OCI-LY1 (cell line): ENCODE measurements around the gene AJAP1.

ENCODE experiments used
- H2AFZ ChIP-seq: fragments of 200-600 bp; sonication (generic), shearing (Covaris generic); 2 replicates; pipeline ENCODE4 v1.6.0; 2014; ENCODE audit warnings: antibody characterized with exemption, mild to moderate bottlenecking, low read length
- H3F3A ChIP-seq: fragments of 200-600 bp; sonication (generic), shearing (Covaris generic); 2 replicates; pipeline ENCODE4 v1.6.0; 2014; ENCODE audit warnings: mild to moderate bottlenecking, antibody characterized with exemption, low read length, moderate library complexity; ENCODE audit not compliant: insufficient read depth
- H3K27ac ChIP-seq: fragments of 200-600 bp; sonication (generic); 2 replicates; pipeline ENCODE4 v1.5.1; 2014; ENCODE audit warnings: low read length, mixed run types, mild to moderate bottlenecking, low read depth; ENCODE audit not compliant: poor library complexity, severe bottlenecking
- H3K27me3 ChIP-seq: fragments of 200-600 bp; sonication (generic); 2 replicates; pipeline ENCODE4 v1.6.0; 2014; ENCODE audit warnings: antibody characterized with exemption, mild to moderate bottlenecking, low read length, moderate library complexity; ENCODE audit not compliant: insufficient read depth
- H3K36me3 ChIP-seq: fragments of 200-600 bp; sonication (generic); 2 replicates; pipeline ENCODE4 v1.6.1; 2014; ENCODE audit warnings: mild to moderate bottlenecking, antibody characterized with exemption, low read length, moderate library complexity, mixed read lengths; ENCODE audit not compliant: insufficient read depth
- H3K4me1 ChIP-seq: fragments of 200-600 bp; sonication (generic); 2 replicates; pipeline ENCODE4 v1.5.1; 2014; ENCODE audit warnings: mild to moderate bottlenecking, low read length, moderate library complexity; ENCODE audit not compliant: insufficient read depth, severe bottlenecking
- H3K4me2 ChIP-seq: fragments of 200-600 bp; sonication (generic), shearing (Covaris generic); 2 replicates; pipeline ENCODE4 v1.6.1; 2014; ENCODE audit warnings: low read length
- H3K4me3 ChIP-seq: fragments of 200-600 bp; sonication (generic); 2 replicates; pipeline ENCODE4 v1.5.1; 2014; ENCODE audit warnings: low read length, low read depth, mild to moderate bottlenecking, mixed read lengths; ENCODE audit not compliant: poor library complexity, severe bottlenecking
- H3K79me2 ChIP-seq: fragments of 200-600 bp; shearing (Covaris generic); 2 replicates; pipeline ENCODE4 v1.6.1; 2016; ENCODE audit warnings: mixed run types, low read length, mixed read lengths; ENCODE audit not compliant: insufficient read depth
- H3K9ac ChIP-seq: fragments of 200-600 bp; sonication (generic), shearing (Covaris generic); 2 replicates; pipeline ENCODE4 v1.6.1; 2014; ENCODE audit warnings: mild to moderate bottlenecking, low read length, mixed read lengths
- H3K9me2 ChIP-seq: fragments of 200-600 bp; sonication (generic), shearing (Covaris generic); 2 replicates; pipeline ENCODE4 v1.6.1; 2014; ENCODE audit warnings: low read depth, mild to moderate bottlenecking, low read length, mixed read lengths
- H3K9me3 ChIP-seq: fragments of 200-600 bp; shearing (Covaris generic); 2 replicates; pipeline ENCODE4 v1.6.1; 2014; ENCODE audit warnings: low read length, mixed read lengths
- H4K20me1 ChIP-seq: fragments of 200-600 bp; sonication (generic), shearing (Covaris generic); 2 replicates; pipeline ENCODE4 v1.6.0; 2016; ENCODE audit warnings: mild to moderate bottlenecking, low read length; ENCODE audit not compliant: insufficient read depth
- EZH2 ChIP-seq: fragments of 200-600 bp; sonication (generic), shearing (Covaris generic); IDR thresholded peaks from 2 replicates; pipeline ENCODE4 v1.8.0; 2017; ENCODE audit warnings: borderline replicate concordance, mixed run types, mild to moderate bottlenecking, antibody characterized with exemption, low read length, moderate library complexity, mixed read lengths
- TF ChIP-seq, protein P1 (sequence below): fragments of 200-600 bp; sonication (generic), shearing (Covaris generic); IDR thresholded peaks from 2 replicates; pipeline ENCODE4 v1.5.1; 2017; ENCODE audit warnings: mild to moderate bottlenecking, antibody characterized with exemption, low read length, moderate library complexity, mixed read lengths

Gene AJAP1

DNA sequence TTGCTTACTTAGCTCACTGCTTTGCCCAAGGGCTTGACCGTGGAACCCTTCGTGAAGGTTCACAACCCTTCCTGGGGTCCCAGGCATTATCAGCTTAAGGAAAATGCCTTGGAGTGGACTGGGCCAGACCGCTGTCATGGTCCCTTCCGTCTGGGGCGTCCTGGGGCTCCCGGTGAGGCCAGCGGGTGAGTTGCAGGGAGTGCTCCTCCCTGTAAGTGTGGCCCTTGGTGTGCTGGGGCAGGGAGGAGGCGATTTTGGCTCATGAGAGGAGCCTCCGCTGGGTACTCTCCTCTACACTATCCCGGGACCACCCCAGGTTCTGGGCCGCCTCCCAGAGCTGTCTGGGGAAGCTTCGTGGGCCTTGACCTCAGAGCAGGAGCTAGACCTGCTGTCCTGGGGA, 48.1 kb downstream of the AJAP1 start:
- H2AFZ ChIP-seq, result no peak overlapping the region
- no peaks in the 10 kb centered on the region for H3K36me3 ChIP-seq
- H3F3A ChIP-seq, result no peaks in the 10 kb centered on the region
- no peak overlapping the region for H3K9ac ChIP-seq
- no peak overlapping the region for H3K4me3 ChIP-seq
- no peaks in the 10 kb centered on the region for H4K20me1 ChIP-seq
- no peak for TF ChIP-seq EZH2
- TF ChIP-seq, protein P1, sequence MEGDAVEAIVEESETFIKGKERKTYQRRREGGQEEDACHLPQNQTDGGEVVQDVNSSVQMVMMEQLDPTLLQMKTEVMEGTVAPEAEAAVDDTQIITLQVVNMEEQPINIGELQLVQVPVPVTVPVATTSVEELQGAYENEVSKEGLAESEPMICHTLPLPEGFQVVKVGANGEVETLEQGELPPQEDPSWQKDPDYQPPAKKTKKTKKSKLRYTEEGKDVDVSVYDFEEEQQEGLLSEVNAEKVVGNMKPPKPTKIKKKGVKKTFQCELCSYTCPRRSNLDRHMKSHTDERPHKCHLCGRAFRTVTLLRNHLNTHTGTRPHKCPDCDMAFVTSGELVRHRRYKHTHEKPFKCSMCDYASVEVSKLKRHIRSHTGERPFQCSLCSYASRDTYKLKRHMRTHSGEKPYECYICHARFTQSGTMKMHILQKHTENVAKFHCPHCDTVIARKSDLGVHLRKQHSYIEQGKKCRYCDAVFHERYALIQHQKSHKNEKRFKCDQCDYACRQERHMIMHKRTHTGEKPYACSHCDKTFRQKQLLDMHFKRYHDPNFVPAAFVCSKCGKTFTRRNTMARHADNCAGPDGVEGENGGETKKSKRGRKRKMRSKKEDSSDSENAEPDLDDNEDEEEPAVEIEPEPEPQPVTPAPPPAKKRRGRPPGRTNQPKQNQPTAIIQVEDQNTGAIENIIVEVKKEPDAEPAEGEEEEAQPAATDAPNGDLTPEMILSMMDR, result no peak
- H3K4me1 ChIP-seq, result no peaks in the 10 kb centered on the region
- H3K79me2 ChIP-seq, result no peaks in the 10 kb centered on the region
- H3K27ac ChIP-seq, result no peak overlapping the region
- no peaks in the 10 kb centered on the region for H3K9me3 ChIP-seq
- H3K9me2 ChIP-seq, result no peaks in the 10 kb centered on the region
- H3K27me3 ChIP-seq, result no peaks in the 10 kb centered on the region
- no peak overlapping the region for H3K4me2 ChIP-seq

DNA sequence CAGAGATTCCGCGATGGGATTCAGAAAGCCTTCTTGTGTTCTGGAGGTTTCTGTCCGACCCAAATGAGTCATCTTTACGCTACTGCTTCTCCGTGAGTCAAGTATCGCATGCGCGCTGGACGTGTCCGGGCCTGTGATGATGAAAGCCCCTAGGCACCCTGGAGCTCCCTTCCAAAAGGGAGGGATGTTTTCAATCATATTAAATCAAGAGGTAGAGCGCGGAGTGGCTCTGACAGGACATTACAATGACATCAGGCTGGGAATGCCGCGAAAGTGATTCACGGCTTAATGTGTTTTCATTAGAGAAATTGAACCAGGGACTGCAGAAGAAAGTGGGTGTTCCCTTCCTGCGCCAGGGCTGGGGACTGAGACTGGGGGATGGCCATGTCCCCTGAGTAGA, 48.5 kb downstream of the AJAP1 start:
- H3K36me3 ChIP-seq, result no peaks in the 10 kb centered on the region
- H3K4me3 ChIP-seq, result no peak overlapping the region
- H3K9me3 ChIP-seq, result no peaks in the 10 kb centered on the region
- no peaks in the 10 kb centered on the region for H3K27me3 ChIP-seq
- H3K27ac ChIP-seq, result no peak overlapping the region
- no peaks in the 10 kb centered on the region for H3F3A ChIP-seq
- no peak overlapping the region for H2AFZ ChIP-seq
- TF ChIP-seq EZH2, result no peak
- no peaks in the 10 kb centered on the region for H3K4me1 ChIP-seq
- no peaks in the 10 kb centered on the region for H3K9me2 ChIP-seq
- H3K9ac ChIP-seq, result no peak overlapping the region
- H3K4me2 ChIP-seq, result no peak overlapping the region
- H4K20me1 ChIP-seq, result no peaks in the 10 kb centered on the region
- H3K79me2 ChIP-seq, result no peaks in the 10 kb centered on the region

DNA sequence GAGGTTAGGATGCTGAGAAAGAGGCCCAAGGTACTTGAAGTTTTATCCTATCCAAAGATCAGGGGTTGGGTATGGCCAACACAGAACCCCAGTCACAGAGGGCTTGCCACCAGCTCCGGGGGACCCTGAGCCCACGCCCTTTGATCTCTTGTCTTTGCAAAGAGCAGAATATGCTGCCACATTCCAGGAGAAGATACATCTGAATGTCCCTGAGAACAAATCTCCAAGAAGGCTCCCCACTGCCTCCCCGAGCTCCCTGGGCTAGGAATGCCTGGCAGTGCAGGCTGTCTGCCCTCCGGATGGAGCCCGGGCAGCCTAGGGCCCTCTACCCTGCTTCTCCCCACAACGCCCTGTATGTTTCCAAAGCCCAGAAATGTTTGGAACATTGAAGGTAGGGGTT, 49.2 kb downstream of the AJAP1 start:
- H3K9me2 ChIP-seq, result no peaks in the 10 kb centered on the region
- TF ChIP-seq, protein P1, result no peak
- no peak for TF ChIP-seq EZH2
- H3K27ac ChIP-seq, result no peak overlapping the region
- no peaks in the 10 kb centered on the region for H3K79me2 ChIP-seq
- H3K4me3 ChIP-seq, result no peak overlapping the region
- H4K20me1 ChIP-seq, result no peaks in the 10 kb centered on the region
- no peaks in the 10 kb centered on the region for H3K9me3 ChIP-seq
- H3K4me2 ChIP-seq, result no peak overlapping the region
- no peaks in the 10 kb centered on the region for H3F3A ChIP-seq
- H3K36me3 ChIP-seq, result no peaks in the 10 kb centered on the region
- H2AFZ ChIP-seq, result no peak overlapping the region
- no peaks in the 10 kb centered on the region for H3K4me1 ChIP-seq
- no peak overlapping the region for H3K9ac ChIP-seq
- H3K27me3 ChIP-seq, result no peaks in the 10 kb centered on the region; the same call in 1 of the 2 replicates

DNA sequence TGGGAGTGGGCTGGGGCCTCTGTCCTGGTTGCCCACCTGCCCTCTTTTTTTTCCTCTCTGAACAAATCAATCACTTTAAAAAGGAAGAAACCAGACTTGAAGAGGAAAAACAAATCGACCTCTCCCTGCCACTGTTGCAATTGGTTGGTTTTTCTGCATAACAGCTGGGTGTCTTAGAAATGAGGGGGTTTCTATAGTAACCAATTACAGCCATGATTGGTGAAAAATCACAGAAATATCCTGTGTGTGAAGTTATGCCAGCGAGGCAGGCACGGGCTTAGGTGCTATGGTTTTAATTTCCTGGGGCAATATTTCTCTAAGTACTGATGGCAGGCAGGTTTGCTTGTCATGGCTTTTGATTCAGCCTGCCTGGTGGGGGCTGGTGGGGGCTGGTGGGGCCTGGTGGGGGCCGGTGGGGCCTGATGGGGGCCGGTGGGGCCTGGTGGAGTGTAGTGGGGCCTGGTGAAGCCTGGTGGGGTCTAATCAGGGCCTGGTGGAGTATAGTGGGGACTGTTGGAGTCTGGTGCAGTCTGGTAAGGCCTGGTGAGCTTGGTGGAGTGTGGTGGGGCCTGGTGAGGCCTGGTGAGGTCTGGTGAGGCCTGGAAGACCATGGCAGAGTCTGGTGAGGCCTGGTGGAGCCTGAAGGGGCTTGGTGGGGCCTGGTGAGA, 54.6 kb downstream of the AJAP1 start:
- H3K9me3 ChIP-seq, result no peaks in the 10 kb centered on the region
- TF ChIP-seq EZH2, result no peak
- TF ChIP-seq, protein P1, result no peak

More for the DNA sequence above, 54.6 kb downstream of the AJAP1 start:
- Histone ChIP-seq H4K20me1 (no peaks in the 10 kb centered on the region), H3K27ac (no peak overlapping the region), H3K4me2 (no peak overlapping the region), H3K79me2 (no peaks in the 10 kb centered on the region), H3K27me3 (no peaks in the 10 kb centered on the region; the same call in 1 of the 2 replicates), H3K9me2 (no peaks in the 10 kb centered on the region), H3K4me3 (no peak overlapping the region), H3K36me3 (no peaks in the 10 kb centered on the region), H3K4me1 (no peaks in the 10 kb centered on the region), H2AFZ (no peak overlapping the region), H3K9ac (no peak overlapping the region), H3F3A (no peaks in the 10 kb centered on the region)
